ENCODE results near the gene SPSB4. TPM values are rescaled to one million over a fixed set of nuclear protein-coding genes. Genes with fewer than 3 reads are reported as not detected.

The SPSB4 gene
- total and polyA plus RNA-seq, 2 of the 13 experiments (the other 11 are each of a cell fraction or from before 2014, with no cell fraction given): not detected

DNA sequence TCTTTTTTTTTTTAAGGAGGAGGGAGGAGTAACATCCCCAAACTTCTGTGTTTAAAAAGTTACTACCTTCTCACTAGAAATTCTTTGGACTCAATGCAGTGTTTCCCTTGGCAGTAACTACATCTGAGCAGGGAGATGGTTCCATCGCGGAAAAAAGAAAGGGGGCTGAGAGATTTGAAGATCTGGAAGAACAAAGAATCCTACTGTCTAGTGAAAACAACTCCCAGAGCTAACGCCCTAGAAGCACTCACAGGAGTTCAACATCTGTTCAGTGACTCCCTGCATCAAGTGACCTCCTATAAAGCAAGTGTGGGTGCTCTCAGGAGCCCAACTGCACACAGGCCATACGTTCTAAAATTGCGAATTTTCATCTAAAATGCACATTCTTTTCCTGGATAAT, 113.7 kb downstream of the SPSB4 start:
- ATAC-seq (no peak), DNase-seq (ENCODE audit: low spot score) (no peak), FAIRE-seq (no peak)
- Histone ChIP-seq H3K27me3 (ENCODE audit: control insufficient read depth in 1 of 2, insufficient read depth in 2 of 2, low read length in 2 of 2) (no peaks in the 10 kb centered on the region; a peak in 1 of 5 replicates), H3K9ac (ENCODE audit: insufficient read depth, low read depth, low read length) (no peak overlapping the region), H3K9me3 (ENCODE audit: low read length) (no peaks in the 10 kb centered on the region; the same call in 1 of the 2 replicates), H3K4me2 (ENCODE audit: low read depth, low read length) (no peak overlapping the region), H3K27ac (ENCODE audit: extremely low read length, insufficient read depth, low read length) (no peak overlapping the region), H3K79me2 (ENCODE audit: insufficient read depth, low read length) (no peaks in the 10 kb centered on the region), H2AFZ (ENCODE audit: low read length) (no peak overlapping the region), H3K36me3 (replicated peaks in 1 of 2; ENCODE audit: control insufficient read depth in 1 of 2, insufficient read depth in 2 of 2, low read length in 2 of 2) (no peaks in the 10 kb centered on the region), H4K20me1 (ENCODE audit: insufficient read depth, low read length) (no peaks in the 10 kb centered on the region), H3K4me1 (ENCODE audit: insufficient read depth, low read length) (no peaks in the 10 kb centered on the region), H3K4me3 (replicated peaks in 1 of 3; ENCODE audit: insufficient read depth in 1 of 3, low read depth in 2 of 3, low read length in 3 of 3) (no peak overlapping the region)
- CTCF ChIA-PET (ENCODE audit: low intra/inter-chr PET ratio, low total read pairs): no interaction called here
- BruUV-seq (replicated peaks): no TSS peak
- TF ChIP-seq NFKBIZ (CRISPR knock-in tag; IDR thresholded peaks at IDR 0.05) (no peak), HCFC1 (IDR thresholded peaks at IDR 0.05; ENCODE audit: low read depth, low read length) (no peak)
- intact Hi-C loops (cut with micrococcal nuclease; ENCODE audit: unreplicated experiment) (no loop called here), in situ Hi-C loops (cut with HindIII; ENCODE audit: extremely low pct_ligation_motif_present, low pct_unique_long_range_greater_than_20kb) (no loop called here)
- POLR2A ChIA-PET: no interaction called here
- 16% methylated on average over 5 of the region's 5 CpGs for WGBS (ENCODE audit: low lambda C conversion rate)

DNA sequence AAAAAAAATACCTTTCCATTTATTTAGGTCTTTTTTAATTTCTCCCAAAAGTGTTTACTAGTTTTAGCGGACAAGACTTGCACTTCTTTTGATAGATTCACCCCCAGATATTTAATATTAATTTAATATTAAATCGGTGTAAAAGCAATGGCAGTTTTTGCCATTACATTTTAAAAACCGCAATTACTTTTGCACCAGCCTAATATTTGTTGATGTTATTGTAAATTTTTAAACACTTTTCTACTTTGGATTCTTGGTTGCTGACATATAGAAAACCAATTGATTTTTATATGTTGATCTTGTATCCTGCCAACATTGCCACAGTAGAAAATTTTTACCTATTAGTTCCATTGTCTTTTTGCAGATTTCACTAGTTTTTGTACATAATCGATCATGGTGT, 116.5 kb downstream of the SPSB4 start:
- Histone ChIP-seq H3K4me2 (ENCODE audit: low read depth, low read length) (no peak overlapping the region), H3K36me3 (replicated peaks in 1 of 2; ENCODE audit: control insufficient read depth in 1 of 2, insufficient read depth in 2 of 2, low read length in 2 of 2) (no peaks in the 10 kb centered on the region), H2AFZ (ENCODE audit: low read length) (no peak overlapping the region), H3K4me3 (replicated peaks in 1 of 3; ENCODE audit: insufficient read depth in 1 of 3, low read depth in 2 of 3, low read length in 3 of 3) (no peak overlapping the region), H3K79me2 (ENCODE audit: insufficient read depth, low read length) (no peaks in the 10 kb centered on the region), H3K4me1 (ENCODE audit: insufficient read depth, low read length) (no peaks in the 10 kb centered on the region), H4K20me1 (ENCODE audit: insufficient read depth, low read length) (no peaks in the 10 kb centered on the region), H3K27me3 (ENCODE audit: control insufficient read depth in 1 of 2, insufficient read depth in 2 of 2, low read length in 2 of 2) (no peaks in the 10 kb centered on the region; a peak in 1 of 5 replicates), H3K9ac (ENCODE audit: insufficient read depth, low read depth, low read length) (no peak overlapping the region), H3K9me3 (ENCODE audit: low read length) (no peaks in the 10 kb centered on the region), H3K27ac (ENCODE audit: extremely low read length, insufficient read depth, low read length) (no peak overlapping the region)
- intact Hi-C loops (cut with micrococcal nuclease; ENCODE audit: unreplicated experiment): no loop called here
- no TSS peak for BruUV-seq (replicated peaks)
- DNase-seq (ENCODE audit: low spot score) (no peak), ATAC-seq (no peak), FAIRE-seq (no peak)
- no peak for TF ChIP-seq ZNF678 (CRISPR knock-in tag; IDR thresholded peaks at IDR 0.05)
- TF ChIP-seq, protein P1, sequence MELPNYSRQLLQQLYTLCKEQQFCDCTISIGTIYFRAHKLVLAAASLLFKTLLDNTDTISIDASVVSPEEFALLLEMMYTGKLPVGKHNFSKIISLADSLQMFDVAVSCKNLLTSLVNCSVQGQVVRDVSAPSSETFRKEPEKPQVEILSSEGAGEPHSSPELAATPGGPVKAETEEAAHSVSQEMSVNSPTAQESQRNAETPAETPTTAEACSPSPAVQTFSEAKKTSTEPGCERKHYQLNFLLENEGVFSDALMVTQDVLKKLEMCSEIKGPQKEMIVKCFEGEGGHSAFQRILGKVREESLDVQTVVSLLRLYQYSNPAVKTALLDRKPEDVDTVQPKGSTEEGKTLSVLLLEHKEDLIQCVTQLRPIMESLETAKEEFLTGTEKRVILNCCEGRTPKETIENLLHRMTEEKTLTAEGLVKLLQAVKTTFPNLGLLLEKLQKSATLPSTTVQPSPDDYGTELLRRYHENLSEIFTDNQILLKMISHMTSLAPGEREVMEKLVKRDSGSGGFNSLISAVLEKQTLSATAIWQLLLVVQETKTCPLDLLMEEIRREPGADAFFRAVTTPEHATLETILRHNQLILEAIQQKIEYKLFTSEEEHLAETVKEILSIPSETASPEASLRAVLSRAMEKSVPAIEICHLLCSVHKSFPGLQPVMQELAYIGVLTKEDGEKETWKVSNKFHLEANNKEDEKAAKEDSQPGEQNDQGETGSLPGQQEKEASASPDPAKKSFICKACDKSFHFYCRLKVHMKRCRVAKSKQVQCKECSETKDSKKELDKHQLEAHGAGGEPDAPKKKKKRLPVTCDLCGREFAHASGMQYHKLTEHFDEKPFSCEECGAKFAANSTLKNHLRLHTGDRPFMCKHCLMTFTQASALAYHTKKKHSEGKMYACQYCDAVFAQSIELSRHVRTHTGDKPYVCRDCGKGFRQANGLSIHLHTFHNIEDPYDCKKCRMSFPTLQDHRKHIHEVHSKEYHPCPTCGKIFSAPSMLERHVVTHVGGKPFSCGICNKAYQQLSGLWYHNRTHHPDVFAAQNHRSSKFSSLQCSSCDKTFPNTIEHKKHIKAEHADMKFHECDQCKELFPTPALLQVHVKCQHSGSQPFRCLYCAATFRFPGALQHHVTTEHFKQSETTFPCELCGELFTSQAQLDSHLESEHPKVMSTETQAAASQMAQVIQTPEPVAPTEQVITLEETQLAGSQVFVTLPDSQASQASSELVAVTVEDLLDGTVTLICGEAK (IDR thresholded peaks at IDR 0.05): peak; percentile 82
- TF ChIP-seq, protein P1 (CRISPR knock-in tag; IDR thresholded peaks at IDR 0.05): no peak
- CTCF ChIA-PET (ENCODE audit: low intra/inter-chr PET ratio, low total read pairs): no interaction called here
- POLR2A ChIA-PET: no interaction called here
- WGBS (ENCODE audit: low lambda C conversion rate): 10% methylated on average over 4 of the region's 4 CpGs
- in situ Hi-C loops (cut with HindIII; ENCODE audit: extremely low pct_ligation_motif_present, low pct_unique_long_range_greater_than_20kb): no loop called here
